ENCODE measurements around the gene SLCO3A1. TPM values are rescaled to one million over a fixed set of nuclear protein-coding genes. Genes with fewer than 3 reads are reported as not detected.

The SLCO3A1 gene
- total and polyA plus RNA-seq, 2 experiments from 2014 or later: 1.9 to 6.9 TPM

DNA sequence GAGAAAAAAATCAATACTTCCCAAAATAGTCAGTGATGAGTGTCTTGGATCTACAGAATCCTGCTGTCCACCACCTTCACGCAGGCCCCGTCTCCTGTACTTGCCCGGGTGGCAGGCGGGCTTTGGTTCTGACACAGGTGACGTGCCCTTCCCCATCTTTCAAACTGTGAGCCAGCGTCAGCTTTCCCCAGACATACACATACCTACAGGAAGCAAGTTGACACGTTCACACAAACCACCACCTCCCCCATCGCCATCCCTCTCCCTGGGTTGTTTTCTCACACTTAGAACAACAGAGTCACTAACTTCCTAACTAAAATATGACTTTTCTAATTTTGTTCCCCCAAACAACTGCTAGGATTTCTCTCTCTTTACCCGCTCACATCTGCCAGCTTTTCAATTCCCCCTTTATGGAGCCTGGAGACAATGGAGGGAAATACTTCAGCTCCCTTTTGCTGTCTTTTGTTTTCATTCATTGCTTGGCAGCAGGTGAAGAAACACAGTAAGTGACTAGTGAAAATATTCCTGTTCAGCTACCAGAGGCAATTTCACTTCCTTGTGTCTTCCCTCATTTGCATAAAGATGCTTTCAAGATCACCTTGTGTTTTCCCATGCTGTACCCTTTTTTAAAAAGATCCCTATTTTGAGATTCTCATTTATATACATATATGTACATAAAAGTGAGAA lies 248.3 kb downstream of the SLCO3A1 start:
- Histone ChIP-seq H3K9me2 (ENCODE audit: insufficient read depth) (no peaks in the 10 kb centered on the region), H3K4me2 (ENCODE audit: unreplicated experiment) (no peak overlapping the region), H3K79me2 (ENCODE audit: insufficient read depth) (no peaks in the 10 kb centered on the region), H3K9ac (no peak overlapping the region), H3K9me3 (ENCODE audit: low read depth) (no peaks in the 10 kb centered on the region), H3K27me3 (replicated peaks; ENCODE audit: insufficient read depth) (no peaks in the 10 kb centered on the region), H2AFZ (no peak overlapping the region), H3K36me3 (ENCODE audit: low read depth) (no peaks in the 10 kb centered on the region), H3K4me3 (no peak overlapping the region), H4K20me1 (ENCODE audit: insufficient read depth) (no peaks in the 10 kb centered on the region), H3K4me1 (ENCODE audit: insufficient read depth) (no peaks in the 10 kb centered on the region), H3K27ac (no peak overlapping the region), H3F3A (ENCODE audit: insufficient read depth) (no peaks in the 10 kb centered on the region)
- WGBS, 2 experiments (ENCODE audit: low coverage in 1 of 2, low lambda C conversion rate in 2 of 2, missing lambda C conversion rate in 2 of 2): 87 to 89% methylated on average over 9 of the region's 9 CpGs
- TF ChIP-seq EZH2phosphoT487 (IDR thresholded peaks at IDR 0.05; ENCODE audit: insufficient read depth, low read depth): no peak
- in situ Hi-C loops (cut with MboI): no loop called here
- DNase-seq: no peak

DNA sequence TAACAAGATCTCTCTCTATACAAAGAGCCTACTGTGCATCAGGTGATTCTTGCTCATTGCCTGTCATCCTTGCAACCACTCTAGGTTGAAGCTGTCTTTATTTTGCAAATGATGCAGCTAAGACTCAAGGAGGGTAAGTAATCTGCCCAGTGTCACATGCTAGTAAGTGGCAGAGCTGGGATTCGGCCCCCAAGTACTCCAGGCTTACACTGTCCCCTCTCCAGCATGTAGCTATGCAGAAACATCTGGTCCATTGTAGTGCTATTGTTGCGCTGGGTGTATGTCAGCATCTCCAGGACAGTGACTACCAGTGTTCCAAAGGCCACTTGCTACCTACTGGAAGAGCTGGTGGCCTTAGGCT lies 248.9 kb downstream of the SLCO3A1 start:
- Histone ChIP-seq H3K4me1 (ENCODE audit: insufficient read depth) (no peaks in the 10 kb centered on the region), H3K27me3 (replicated peaks; ENCODE audit: insufficient read depth) (no peaks in the 10 kb centered on the region), H3K9me2 (ENCODE audit: insufficient read depth) (no peaks in the 10 kb centered on the region), H4K20me1 (ENCODE audit: insufficient read depth) (no peaks in the 10 kb centered on the region), H2AFZ (no peak overlapping the region), H3K4me2 (ENCODE audit: unreplicated experiment) (no peak overlapping the region), H3F3A (ENCODE audit: insufficient read depth) (no peaks in the 10 kb centered on the region), H3K79me2 (ENCODE audit: insufficient read depth) (no peaks in the 10 kb centered on the region), H3K9ac (no peak overlapping the region), H3K27ac (no peak overlapping the region), H3K4me3 (no peak overlapping the region), H3K9me3 (ENCODE audit: low read depth) (no peaks in the 10 kb centered on the region), H3K36me3 (ENCODE audit: low read depth) (no peaks in the 10 kb centered on the region)
- WGBS, 2 experiments (ENCODE audit: low coverage in 1 of 2, low lambda C conversion rate in 2 of 2, missing lambda C conversion rate in 2 of 2): 77 to 93% methylated on average over 2 of the region's 2 CpGs
- no peak for DNase-seq
- in situ Hi-C loops (cut with MboI): no loop called here
- TF ChIP-seq EZH2phosphoT487 (IDR thresholded peaks at IDR 0.05; ENCODE audit: insufficient read depth, low read depth) (no peak), EZH2 (IDR thresholded peaks at IDR 0.05; ENCODE audit: insufficient read depth, poor library complexity, severe bottlenecking) (no peak)

DNA sequence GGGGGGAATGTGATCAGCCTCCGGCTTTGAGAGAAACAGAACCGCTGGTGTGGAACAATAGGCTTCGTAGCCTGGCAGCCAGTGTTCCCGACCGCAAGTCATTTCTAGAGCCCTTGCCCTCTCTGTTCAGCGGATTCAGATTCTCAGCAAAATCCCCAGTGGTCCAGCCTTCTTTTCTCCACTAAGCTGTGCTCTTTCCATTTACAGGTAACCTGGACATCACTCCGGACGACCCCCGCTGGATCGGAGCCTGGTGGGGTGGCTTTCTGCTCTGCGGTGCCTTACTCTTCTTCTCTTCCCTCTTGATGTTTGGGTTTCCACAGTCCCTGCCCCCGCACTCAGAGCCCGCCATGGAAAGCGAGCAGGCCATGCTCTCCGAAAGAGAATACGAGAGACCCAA lies 250.6 kb downstream of the SLCO3A1 start:
- Histone ChIP-seq H3K27me3 (replicated peaks; ENCODE audit: insufficient read depth) (no peaks in the 10 kb centered on the region), H3K9ac (no peak overlapping the region), H2AFZ (no peak overlapping the region), H3K79me2 (ENCODE audit: insufficient read depth) (no peaks in the 10 kb centered on the region), H3K4me3 (no peak overlapping the region), H3K9me2 (ENCODE audit: insufficient read depth) (no peaks in the 10 kb centered on the region), H3F3A (ENCODE audit: insufficient read depth) (no peaks in the 10 kb centered on the region), H4K20me1 (ENCODE audit: insufficient read depth) (no peaks in the 10 kb centered on the region), H3K4me1 (ENCODE audit: insufficient read depth) (no peaks in the 10 kb centered on the region), H3K9me3 (ENCODE audit: low read depth) (no peaks in the 10 kb centered on the region), H3K4me2 (ENCODE audit: unreplicated experiment) (no peak overlapping the region), H3K27ac (no peak overlapping the region), H3K36me3 (ENCODE audit: low read depth) (no peaks in the 10 kb centered on the region)
- DNase-seq: no peak
- 94 to 96% methylated on average over 16 of the region's 16 CpGs for WGBS, 2 experiments (ENCODE audit: low coverage in 1 of 2, low lambda C conversion rate in 2 of 2, missing lambda C conversion rate in 2 of 2)
- TF ChIP-seq EZH2phosphoT487 (IDR thresholded peaks at IDR 0.05; ENCODE audit: insufficient read depth, low read depth): no peak
- no peak for TF ChIP-seq EZH2 (IDR thresholded peaks at IDR 0.05; ENCODE audit: insufficient read depth, poor library complexity, severe bottlenecking)
- in situ Hi-C loops (cut with MboI): no loop called here

DNA sequence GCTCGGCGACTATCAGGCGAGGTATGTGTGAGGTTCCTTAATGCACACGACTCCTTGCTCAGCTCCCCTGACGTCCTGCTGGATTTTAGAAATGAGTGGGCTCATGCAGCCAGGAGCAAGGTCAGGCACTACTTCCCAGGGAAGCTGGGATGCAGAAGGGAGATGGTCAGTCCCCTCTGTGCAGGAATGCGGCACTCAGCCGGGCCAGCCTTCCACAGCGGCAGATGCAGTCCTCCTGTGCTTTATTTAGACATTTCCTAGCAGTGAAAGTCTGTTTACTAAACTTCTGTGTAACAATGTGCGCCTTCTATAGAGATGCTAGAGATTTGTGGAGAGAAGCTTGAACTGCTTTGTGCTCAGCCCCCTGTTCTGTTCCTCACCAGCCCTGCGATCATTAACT lies 252.1 kb downstream of the SLCO3A1 start:
- Histone ChIP-seq H3K36me3 (ENCODE audit: low read depth) (no peaks in the 10 kb centered on the region), H3K9me3 (ENCODE audit: low read depth) (no peaks in the 10 kb centered on the region), H3K27ac (no peak overlapping the region), H3F3A (ENCODE audit: insufficient read depth) (no peaks in the 10 kb centered on the region), H2AFZ (no peak overlapping the region), H3K4me1 (ENCODE audit: insufficient read depth) (no peaks in the 10 kb centered on the region), H3K9ac (no peak overlapping the region), H3K4me2 (ENCODE audit: unreplicated experiment) (no peak overlapping the region), H3K79me2 (ENCODE audit: insufficient read depth) (no peaks in the 10 kb centered on the region), H3K4me3 (no peak overlapping the region), H3K27me3 (replicated peaks; ENCODE audit: insufficient read depth) (no peaks in the 10 kb centered on the region), H4K20me1 (ENCODE audit: insufficient read depth) (no peaks in the 10 kb centered on the region), H3K9me2 (ENCODE audit: insufficient read depth) (no peaks in the 10 kb centered on the region)
- no peak for TF ChIP-seq EZH2phosphoT487 (IDR thresholded peaks at IDR 0.05; ENCODE audit: insufficient read depth, low read depth)
- no peak for TF ChIP-seq EZH2 (IDR thresholded peaks at IDR 0.05; ENCODE audit: insufficient read depth, poor library complexity, severe bottlenecking)
- WGBS, 2 experiments (ENCODE audit: low coverage in 1 of 2, low lambda C conversion rate in 2 of 2, missing lambda C conversion rate in 2 of 2): 81 to 84% methylated on average over 10 of the region's 10 CpGs
- in situ Hi-C loops (cut with MboI): no loop called here
- no peak for DNase-seq

DNA sequence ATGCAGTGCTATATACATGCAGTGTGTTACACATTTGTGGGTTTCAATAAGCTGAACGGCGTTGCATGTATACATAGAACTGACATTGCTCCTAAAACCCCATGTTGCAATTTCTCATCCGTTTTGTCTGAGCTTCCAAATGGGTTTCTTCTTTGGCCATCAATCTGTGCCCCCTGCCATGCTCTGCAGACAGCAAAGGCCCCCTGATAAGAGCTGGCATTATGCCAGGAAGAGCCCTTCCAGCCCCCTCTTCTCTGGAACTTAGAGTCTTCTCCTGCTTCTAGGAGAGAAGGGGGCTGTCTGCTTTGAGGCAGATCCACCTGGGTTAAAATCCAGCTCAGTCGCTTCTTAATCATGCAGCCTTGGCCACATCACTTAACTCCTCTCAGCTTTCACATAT lies 254.0 kb downstream of the SLCO3A1 start:
- Histone ChIP-seq H3K9ac (no peak overlapping the region), H3K27me3 (replicated peaks; ENCODE audit: insufficient read depth) (no peaks in the 10 kb centered on the region), H3K27ac (no peak overlapping the region), H3K4me3 (no peak overlapping the region), H3K9me3 (ENCODE audit: low read depth) (no peaks in the 10 kb centered on the region), H3K4me1 (ENCODE audit: insufficient read depth) (peaks cover 12% of the 10 kb centered on the region; the same call in 1 of the 2 replicates), H2AFZ (no peak overlapping the region), H3F3A (ENCODE audit: insufficient read depth) (peaks cover 11% of the 10 kb centered on the region), H3K9me2 (ENCODE audit: insufficient read depth) (no peaks in the 10 kb centered on the region), H3K36me3 (ENCODE audit: low read depth) (no peaks in the 10 kb centered on the region), H3K4me2 (ENCODE audit: unreplicated experiment) (no peak overlapping the region), H3K79me2 (ENCODE audit: insufficient read depth) (no peaks in the 10 kb centered on the region), H4K20me1 (ENCODE audit: insufficient read depth) (no peaks in the 10 kb centered on the region)
- TF ChIP-seq EZH2 (IDR thresholded peaks at IDR 0.05; ENCODE audit: insufficient read depth, poor library complexity, severe bottlenecking) (no peak), EZH2phosphoT487 (IDR thresholded peaks at IDR 0.05; ENCODE audit: insufficient read depth, low read depth) (no peak)
- no peak for DNase-seq
- in situ Hi-C loops (cut with MboI): no loop called here
- 88% methylated on average over 4 of the region's 4 CpGs for WGBS, 2 experiments (ENCODE audit: low coverage in 1 of 2, low lambda C conversion rate in 2 of 2, missing lambda C conversion rate in 2 of 2)

Data from GM23248 (cell line).